WERI-Rb-1 (cell line): ENCODE measurements around the gene ANKRD36C.
"Not testable (repeated sequence)": the region's sequence is repeated elsewhere in the genome, so short reads cannot be mapped to it uniquely, and the experiment has no call there.

ENCODE experiments used
- DNase-seq: peaks from one replicate; pipeline ENCODE4 v3.0.0-alpha.2; 2020
- H3K27ac ChIP-seq: fragments of 250-450 bp; sonication (Bioruptor Pico); 2 replicates; pipeline ENCODE4 v1.5.1; 2020; ENCODE audit warnings: mild to moderate bottlenecking, moderate library complexity
- H3K27me3 ChIP-seq: fragments of 250-450 bp; sonication (Bioruptor Pico); 2 replicates; pipeline ENCODE4 v1.5.1; 2021; ENCODE audit warnings: mild to moderate bottlenecking, low read depth, moderate library complexity; ENCODE audit not compliant: insufficient read depth, severe bottlenecking
- H3K36me3 ChIP-seq: fragments of 250-450 bp; sonication (Bioruptor Pico); 2 replicates; pipeline ENCODE4 v1.5.1; 2020; ENCODE audit warnings: mild to moderate bottlenecking, moderate library complexity
- H3K4me3 ChIP-seq: 2 replicates; pipeline ENCODE4 v1.5.1; 2011; ENCODE audit warnings: low read depth, mild to moderate bottlenecking, control low read depth, low read length
- H3K9me3 ChIP-seq: fragments of 250-450 bp; sonication (Bioruptor Pico); 2 replicates; pipeline ENCODE4 v1.5.1; 2021; ENCODE audit warnings: mild to moderate bottlenecking, moderate library complexity; ENCODE audit not compliant: severe bottlenecking
- TF ChIP-seq, protein P1 (sequence below): IDR thresholded peaks from 2 replicates; pipeline ENCODE4 v1.5.1; 2011; ENCODE audit warnings: low read depth, mild to moderate bottlenecking, control low read depth, inconsistent platforms, low read length

Gene ANKRD36C

DNA sequence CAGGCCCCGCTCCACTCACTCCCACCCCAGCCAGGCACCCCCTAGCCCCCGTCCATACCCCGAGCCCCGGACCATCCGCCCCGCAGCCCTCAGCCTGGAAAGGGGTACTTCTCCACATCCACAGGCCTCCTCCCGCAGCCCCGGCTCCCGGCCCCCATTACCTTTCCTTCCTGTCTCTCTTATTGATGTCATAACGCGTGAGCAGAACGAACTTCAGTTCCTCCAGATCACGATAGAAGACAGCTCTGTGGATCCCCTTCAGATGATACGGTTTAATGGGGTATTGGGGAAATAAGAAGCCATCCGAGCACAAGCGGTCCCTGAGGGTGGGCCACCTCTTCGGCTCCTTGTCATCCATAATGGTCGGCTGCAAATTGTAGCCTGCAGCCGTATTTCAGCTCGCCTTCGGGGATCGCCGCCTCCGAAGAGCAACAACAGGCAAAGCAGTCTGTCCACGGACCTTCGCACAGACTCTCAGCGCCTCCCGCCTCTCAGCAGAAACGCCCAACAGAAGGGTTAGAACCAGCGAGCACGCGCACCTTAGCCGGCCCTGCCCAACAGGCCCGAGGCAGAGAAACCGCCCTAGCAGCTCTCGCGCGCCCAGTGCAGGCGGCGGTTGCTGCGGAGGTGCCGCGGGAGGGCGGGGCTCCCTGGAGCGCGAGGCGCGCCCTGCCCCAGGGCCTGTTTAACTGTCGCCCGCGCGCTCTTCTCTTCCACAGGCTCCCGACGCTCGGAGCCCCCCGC is at the start of gene ANKRD36C:
Gene ANKRD36C, minus strand, starts transcription at position 474 of the 744 bp plus-strand sequence. Its CDS starts 116 bp downstream, at position 358.
- Histone ChIP-seq H3K27ac (peak within 1 kb of the TSS; percentile 86), H3K4me3 (peak within 1 kb of the TSS; percentile 83)
- not testable (repeated sequence) for H3K36me3 ChIP-seq, H3K9me3 ChIP-seq, H3K27me3 ChIP-seq
- peak; percentile 52 for DNase-seq

- not testable (repeated sequence) for H3K4me3 ChIP-seq, DNase-seq, H3K9me3 ChIP-seq, H3K27ac ChIP-seq, H3K27me3 ChIP-seq, H3K36me3 ChIP-seq
These were observed 43.9 kb upstream of the ANKRD36C start for GRCh38 chr2:96035554-96035953.

DNA sequence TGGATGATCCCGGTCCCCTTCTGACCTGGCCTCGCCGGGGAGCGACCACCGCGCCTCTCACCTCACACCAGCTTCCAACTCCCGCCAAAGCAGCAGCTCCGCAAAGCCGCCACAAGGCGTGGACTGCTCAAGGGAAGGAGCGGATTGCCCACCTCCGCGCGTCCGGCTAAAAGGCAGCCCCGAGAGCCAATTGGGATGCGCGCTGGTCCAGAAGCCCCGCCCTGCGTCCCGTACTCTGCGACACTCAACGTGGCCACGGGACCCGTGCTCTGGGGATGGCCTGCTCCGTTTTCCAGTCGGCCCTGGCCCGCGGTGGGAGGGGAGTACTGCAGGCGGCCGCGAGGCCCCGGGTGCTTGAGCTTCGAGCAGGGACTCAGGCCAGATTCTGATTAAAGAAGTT is 43.2 kb upstream of the ANKRD36C start, which contains the start of gene GPAT2:
Gene GPAT2, minus strand, starts transcription at position 125 of the 400 bp plus-strand sequence. CDS start 2,557 bp downstream, outside the sequence.
- H3K36me3 ChIP-seq, DNase-seq, H3K4me3 ChIP-seq, H3K9me3 ChIP-seq, H3K27ac ChIP-seq, H3K27me3 ChIP-seq: not testable (repeated sequence)

DNA sequence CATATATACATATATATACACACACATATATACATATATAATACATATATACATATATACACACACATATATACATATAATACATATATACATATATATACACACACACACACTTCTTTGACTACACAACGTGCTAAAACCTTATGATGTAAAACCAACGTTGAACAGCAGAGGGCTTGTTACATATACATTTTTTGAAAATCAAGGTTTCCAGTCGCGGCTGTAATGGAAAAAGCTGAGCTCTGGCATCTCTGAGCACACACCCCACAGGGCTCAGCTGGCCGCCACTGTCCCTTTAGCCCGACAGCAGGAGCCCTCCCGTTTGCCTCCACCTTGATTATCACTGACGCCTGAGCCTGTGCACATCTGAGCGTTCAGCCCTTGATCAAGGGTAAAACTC is 42.4 kb upstream of the ANKRD36C start:
- DNase-seq, H3K27ac ChIP-seq, H3K36me3 ChIP-seq, H3K9me3 ChIP-seq, H3K4me3 ChIP-seq, H3K27me3 ChIP-seq: not testable (repeated sequence)

DNA sequence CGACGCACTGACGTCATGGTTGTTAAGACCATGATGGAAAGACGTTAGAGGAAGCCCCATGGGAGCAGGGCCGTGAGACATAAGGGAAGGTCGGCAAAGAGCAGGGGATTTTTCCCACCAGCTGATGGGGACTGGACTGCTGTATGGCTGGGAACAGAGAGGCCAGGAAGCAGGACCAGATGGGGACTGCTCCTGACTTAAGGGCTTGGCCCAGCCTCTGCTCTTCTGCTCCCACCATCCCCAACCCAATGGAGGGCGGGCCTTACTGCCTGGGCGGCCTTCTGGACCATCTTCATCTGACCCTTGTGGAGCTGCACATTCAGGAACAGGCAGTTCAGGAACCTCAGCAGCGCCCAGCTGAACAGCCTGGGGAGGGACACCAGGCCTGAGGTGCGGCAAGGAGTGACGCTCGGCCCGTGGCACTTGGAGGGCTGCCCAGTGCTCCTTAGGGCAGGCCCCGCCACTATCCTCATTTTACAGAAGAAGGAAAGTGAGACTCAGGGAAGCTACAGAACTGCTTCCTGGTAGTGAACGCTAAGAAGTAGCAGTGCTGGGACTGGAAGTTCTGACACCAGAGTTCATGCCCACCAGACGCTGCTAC is 36.2 kb upstream of the ANKRD36C start:
- DNase-seq, H3K9me3 ChIP-seq, H3K27ac ChIP-seq, H3K4me3 ChIP-seq, H3K27me3 ChIP-seq, H3K36me3 ChIP-seq: not testable (repeated sequence)

GRCh38 chr2:96025755-96026154 is 34.1 kb upstream of the ANKRD36C start:
- DNase-seq, H3K27me3 ChIP-seq, H3K9me3 ChIP-seq: not testable (repeated sequence)

GRCh38 chr2:96025194-96025492 is 33.5 kb upstream of the ANKRD36C start:
- Histone ChIP-seq H3K9me3 (no peaks in the 10 kb centered on the region), H3K27ac (no peak overlapping the region), H3K4me3 (no peak overlapping the region), H3K36me3 (no peaks in the 10 kb centered on the region), H3K27me3 (no peaks in the 10 kb centered on the region)
- TF ChIP-seq, protein P1, sequence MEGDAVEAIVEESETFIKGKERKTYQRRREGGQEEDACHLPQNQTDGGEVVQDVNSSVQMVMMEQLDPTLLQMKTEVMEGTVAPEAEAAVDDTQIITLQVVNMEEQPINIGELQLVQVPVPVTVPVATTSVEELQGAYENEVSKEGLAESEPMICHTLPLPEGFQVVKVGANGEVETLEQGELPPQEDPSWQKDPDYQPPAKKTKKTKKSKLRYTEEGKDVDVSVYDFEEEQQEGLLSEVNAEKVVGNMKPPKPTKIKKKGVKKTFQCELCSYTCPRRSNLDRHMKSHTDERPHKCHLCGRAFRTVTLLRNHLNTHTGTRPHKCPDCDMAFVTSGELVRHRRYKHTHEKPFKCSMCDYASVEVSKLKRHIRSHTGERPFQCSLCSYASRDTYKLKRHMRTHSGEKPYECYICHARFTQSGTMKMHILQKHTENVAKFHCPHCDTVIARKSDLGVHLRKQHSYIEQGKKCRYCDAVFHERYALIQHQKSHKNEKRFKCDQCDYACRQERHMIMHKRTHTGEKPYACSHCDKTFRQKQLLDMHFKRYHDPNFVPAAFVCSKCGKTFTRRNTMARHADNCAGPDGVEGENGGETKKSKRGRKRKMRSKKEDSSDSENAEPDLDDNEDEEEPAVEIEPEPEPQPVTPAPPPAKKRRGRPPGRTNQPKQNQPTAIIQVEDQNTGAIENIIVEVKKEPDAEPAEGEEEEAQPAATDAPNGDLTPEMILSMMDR, result no peak
- DNase-seq, result no peak

More at GRCh38 chr2:96025755-96026154, 34.1 kb upstream of the ANKRD36C start:
- H3K27ac ChIP-seq, H3K36me3 ChIP-seq, H3K4me3 ChIP-seq: not testable (repeated sequence)

GRCh38 chr2:96024336-96025193 is 32.9 kb upstream of the ANKRD36C start:
- no peaks in the 10 kb centered on the region for H3K36me3 ChIP-seq
- no peak for DNase-seq
- H3K4me3 ChIP-seq, result no peak overlapping the region
- H3K9me3 ChIP-seq, result no peaks in the 10 kb centered on the region
- TF ChIP-seq, protein P1, result no peak
- H3K27ac ChIP-seq, result no peak overlapping the region
- no peaks in the 10 kb centered on the region for H3K27me3 ChIP-seq

DNA sequence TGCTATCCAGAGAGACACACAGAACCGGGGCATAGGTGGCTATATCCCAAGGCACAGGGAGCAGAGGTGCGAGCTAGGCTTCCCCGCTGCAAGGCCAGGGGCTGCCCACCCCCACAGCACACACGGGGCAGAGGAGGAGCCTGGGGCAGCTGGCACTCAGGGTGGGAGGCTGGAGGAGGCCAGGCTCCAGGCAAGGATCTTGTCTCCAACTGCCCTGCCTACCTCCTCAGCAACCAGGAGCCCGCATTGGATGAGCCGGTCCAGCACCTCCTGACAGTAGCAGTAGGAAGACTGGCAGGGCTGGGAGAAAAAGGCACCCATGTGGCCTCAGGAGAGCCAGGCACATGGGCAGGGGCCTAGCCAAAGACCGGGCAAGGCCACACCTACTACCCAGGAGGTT is 32.1 kb upstream of the ANKRD36C start:
- H3K9me3 ChIP-seq, H3K27ac ChIP-seq, H3K36me3 ChIP-seq, H3K4me3 ChIP-seq, H3K27me3 ChIP-seq, DNase-seq: not testable (repeated sequence)
